Measurements from ENCODE around the gene TNFRSF8. TPM values are rescaled to one million over a fixed set of nuclear protein-coding genes. Genes with fewer than 3 reads are reported as not detected.

Gene TNFRSF8
- polyA plus RNA-seq, 1 donor: 0.34 TPM

Other genes with a start within 250 kb of the TNFRSF8 start
- gene NPPA, start 215.5 kb upstream of the TNFRSF8 start, polyA plus RNA-seq (ENCODE audit: insufficient read length): 1.8 TPM
- gene NPPB, start 204.4 kb upstream of the TNFRSF8 start, polyA plus RNA-seq (ENCODE audit: insufficient read length): not detected
- gene KIAA2013, start 136.9 kb upstream of the TNFRSF8 start, polyA plus RNA-seq (ENCODE audit: insufficient read length): 33.7 TPM
- 144 TPM for gene PLOD1, start 128.6 kb upstream of the TNFRSF8 start, polyA plus RNA-seq (ENCODE audit: insufficient read length)
- gene MFN2, start 82.9 kb upstream of the TNFRSF8 start, polyA plus RNA-seq (ENCODE audit: insufficient read length): 64.6 TPM
- 18.7 TPM for gene MIIP, start 43.8 kb upstream of the TNFRSF8 start, polyA plus RNA-seq (ENCODE audit: insufficient read length)
- 18.9 TPM for gene TNFRSF1B, start 103.7 kb downstream of the TNFRSF8 start, polyA plus RNA-seq (ENCODE audit: insufficient read length)
- 17.8 TPM for gene VPS13D, start 166.7 kb downstream of the TNFRSF8 start, polyA plus RNA-seq (ENCODE audit: insufficient read length)